DND-41 (cell line): ENCODE data around the gene DCUN1D2.
A peak's percentile ranks its signal among the peaks of the same experiment; 100 is the strongest.

Experiments used
- ATAC-seq: fragments of 200-7000 bp; cut with Tn5 transposase; 3 replicates; pipeline ENCODE4 v1.9.1; 2021; ENCODE audit warnings: low read depth; ENCODE audit not compliant: insufficient read depth
- DNase-seq: peaks from one replicate; pipeline ENCODE4 v3.0.0-alpha.2; 2020
- H2AFZ ChIP-seq: 2 replicates; pipeline ENCODE4 v1.6.0; 2012; ENCODE audit warnings: low read depth, low read length
- H3K27ac ChIP-seq: 2 replicates; pipeline ENCODE4 v1.5.1; 2012; ENCODE audit warnings: low read length, inconsistent platforms
- H3K27me3 ChIP-seq: fragments of 200-600 bp; sonication (generic); 2 replicates; pipeline ENCODE4 v1.6.0; 2012; ENCODE audit warnings: low read length, mild to moderate bottlenecking, inconsistent platforms; ENCODE audit not compliant: insufficient read depth, poor library complexity
- H3K36me3 ChIP-seq: 2 replicates; pipeline ENCODE4 v1.5.1; 2012; ENCODE audit warnings: low read length, inconsistent platforms; ENCODE audit not compliant: insufficient read depth
- H3K4me1 ChIP-seq: 2 replicates; pipeline ENCODE4 v1.5.1; 2012; ENCODE audit warnings: mild to moderate bottlenecking, low read length; ENCODE audit not compliant: insufficient read depth
- H3K4me2 ChIP-seq: 2 replicates; pipeline ENCODE4 v1.6.0; 2012; ENCODE audit warnings: mild to moderate bottlenecking, moderate library complexity, low read length, inconsistent platforms; ENCODE audit not compliant: insufficient read depth
- H3K4me3 ChIP-seq, 2 experiments: fragments of 200-600 bp in 1 of 2; shearing (Covaris generic) in 1 of 2; 2 replicates each; pipeline ENCODE4 v1.5.1; 2012 to 2016; ENCODE audit warnings: inconsistent platforms in 2 of 2, low read length in 2 of 2, mild to moderate bottlenecking in 2 of 2, low read depth in 1 of 2, moderate library complexity in 1 of 2
- H3K79me2 ChIP-seq: 2 replicates; pipeline ENCODE4 v1.6.0; 2012; ENCODE audit warnings: low read length, inconsistent platforms; ENCODE audit not compliant: insufficient read depth
- H3K9ac ChIP-seq: 2 replicates; pipeline ENCODE4 v1.6.0; 2012; ENCODE audit warnings: low read depth, mild to moderate bottlenecking, inconsistent platforms, low read length, moderate library complexity
- H3K9me3 ChIP-seq: 2 replicates; pipeline ENCODE4 v1.5.1; 2012; ENCODE audit warnings: low read length, moderate library complexity, mild to moderate bottlenecking, inconsistent platforms; ENCODE audit not compliant: insufficient read depth, severe bottlenecking
- H4K20me1 ChIP-seq: 2 replicates; pipeline ENCODE4 v1.6.0; 2012; ENCODE audit warnings: low read length; ENCODE audit not compliant: insufficient read depth
- EZH2 ChIP-seq: IDR thresholded peaks from 3 replicates; pipeline ENCODE4 v1.6.1; 2012; ENCODE audit warnings: borderline replicate concordance, low read depth, mild to moderate bottlenecking, moderate library complexity, low read length, inconsistent platforms; ENCODE audit not compliant: severe bottlenecking
- TF ChIP-seq, protein P1 (sequence below): IDR thresholded peaks from 2 replicates; pipeline ENCODE4 v1.5.1; 2012; ENCODE audit warnings: borderline replicate concordance, low read length, moderate library complexity, mild to moderate bottlenecking; ENCODE audit not compliant: poor library complexity, severe bottlenecking; ENCODE audit errors: extremely low read depth

Gene DCUN1D2

DNA sequence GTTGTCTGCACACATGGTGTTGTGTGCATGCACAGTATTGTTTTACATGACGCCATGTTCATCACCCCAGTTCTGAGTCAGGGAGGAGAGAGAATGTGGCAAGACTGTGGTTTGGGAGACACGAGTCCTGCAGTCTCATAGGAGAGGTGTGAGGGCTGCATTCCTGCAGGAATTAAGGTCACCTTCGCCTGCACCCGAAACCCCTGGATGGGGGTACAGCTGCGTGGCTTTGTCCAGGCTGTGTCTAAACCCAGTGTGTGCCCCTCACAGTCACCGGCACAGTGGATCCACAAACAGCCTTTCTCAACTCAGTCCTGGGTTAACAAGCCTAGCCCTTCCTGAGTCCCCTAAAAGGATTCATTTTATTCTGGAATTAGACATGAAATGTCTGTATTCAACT lies 42.9 kb downstream of the DCUN1D2 start:
- no peaks in the 10 kb centered on the region for H3K27me3 ChIP-seq
- no peak overlapping the region for H3K9ac ChIP-seq
- no peak for ATAC-seq
- no peaks in the 10 kb centered on the region for H3K36me3 ChIP-seq
- H4K20me1 ChIP-seq: peaks cover 34% of the 10 kb centered on the region
- no peak overlapping the region for H3K4me2 ChIP-seq
- no peaks in the 10 kb centered on the region for H3K79me2 ChIP-seq
- peaks cover 21% of the 10 kb centered on the region for H3K4me1 ChIP-seq
- TF ChIP-seq, protein P1, sequence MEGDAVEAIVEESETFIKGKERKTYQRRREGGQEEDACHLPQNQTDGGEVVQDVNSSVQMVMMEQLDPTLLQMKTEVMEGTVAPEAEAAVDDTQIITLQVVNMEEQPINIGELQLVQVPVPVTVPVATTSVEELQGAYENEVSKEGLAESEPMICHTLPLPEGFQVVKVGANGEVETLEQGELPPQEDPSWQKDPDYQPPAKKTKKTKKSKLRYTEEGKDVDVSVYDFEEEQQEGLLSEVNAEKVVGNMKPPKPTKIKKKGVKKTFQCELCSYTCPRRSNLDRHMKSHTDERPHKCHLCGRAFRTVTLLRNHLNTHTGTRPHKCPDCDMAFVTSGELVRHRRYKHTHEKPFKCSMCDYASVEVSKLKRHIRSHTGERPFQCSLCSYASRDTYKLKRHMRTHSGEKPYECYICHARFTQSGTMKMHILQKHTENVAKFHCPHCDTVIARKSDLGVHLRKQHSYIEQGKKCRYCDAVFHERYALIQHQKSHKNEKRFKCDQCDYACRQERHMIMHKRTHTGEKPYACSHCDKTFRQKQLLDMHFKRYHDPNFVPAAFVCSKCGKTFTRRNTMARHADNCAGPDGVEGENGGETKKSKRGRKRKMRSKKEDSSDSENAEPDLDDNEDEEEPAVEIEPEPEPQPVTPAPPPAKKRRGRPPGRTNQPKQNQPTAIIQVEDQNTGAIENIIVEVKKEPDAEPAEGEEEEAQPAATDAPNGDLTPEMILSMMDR: no peak
- H3K9me3 ChIP-seq: no peaks in the 10 kb centered on the region
- no peak for DNase-seq
- H2AFZ ChIP-seq: no peak overlapping the region
- H3K27ac ChIP-seq: no peak overlapping the region
- no peak overlapping the region for H3K4me3 ChIP-seq

- TF ChIP-seq, protein P1: no peak
- no peak for TF ChIP-seq EZH2
- Histone ChIP-seq H3K36me3 (no peaks in the 10 kb centered on the region), H3K27me3 (no peaks in the 10 kb centered on the region), H3K79me2 (no peaks in the 10 kb centered on the region), H4K20me1 (peaks cover 31% of the 10 kb centered on the region), H3K4me2 (peak overlapping the region; percentile 30; the same call in 1 of the 2 replicates), H3K27ac (peak overlapping the region; percentile 53), H3K9me3 (no peaks in the 10 kb centered on the region), H3K9ac (no peak overlapping the region), H2AFZ (no peak overlapping the region), H3K4me3 (peak overlapping the region in 1 of 2 experiments; percentile 10; a peak in 1 of 4 replicates), H3K4me1 (peaks cover 21% of the 10 kb centered on the region)
- ATAC-seq: no peak
- no peak for DNase-seq
These were observed 44.0 kb downstream of the DCUN1D2 start for GRCh38 chr13:113446488-113446854.

GRCh38 chr13:113445791-113446487 lies 44.6 kb downstream of the DCUN1D2 start:
- H3K4me1 ChIP-seq: peaks cover 21% of the 10 kb centered on the region
- no peaks in the 10 kb centered on the region for H3K9me3 ChIP-seq
- no peak for TF ChIP-seq EZH2
- TF ChIP-seq, protein P1: peak; percentile 49
- no peaks in the 10 kb centered on the region for H3K36me3 ChIP-seq
- no peaks in the 10 kb centered on the region for H3K27me3 ChIP-seq
- peak overlapping the region; percentile 75 for H3K27ac ChIP-seq
- H3K4me2 ChIP-seq: peak overlapping the region; percentile 62
- H3K4me3 ChIP-seq: peak overlapping the region in 1 of 2 experiments; percentile 22; a peak in 2 of 4 replicates
- ATAC-seq (peak; percentile 95), DNase-seq (peak; percentile 91)
- H2AFZ ChIP-seq: peak overlapping the region; percentile 41; the same call in 1 of the 2 replicates
- H4K20me1 ChIP-seq: peaks cover 31% of the 10 kb centered on the region
- H3K9ac ChIP-seq: peak overlapping the region; percentile 38
- no peaks in the 10 kb centered on the region for H3K79me2 ChIP-seq
